GM23338 (cell line): Measurements from ENCODE around the gene SLC25A22. TPM values are rescaled to one million over a fixed set of nuclear protein-coding genes. Genes with fewer than 3 reads are reported as not detected.
A peak's percentile ranks its signal among the peaks of the same experiment; 100 is the strongest.

Source experiments
- ATAC-seq: fragments of 200-7000 bp; cut with Tn5 transposase; 3 replicates; pipeline ENCODE4 v1.9.1; 2020
- DNase-seq: peaks from one replicate; pipeline ENCODE4 v3.0.0-alpha.2; 2015; ENCODE audit warnings: low spot score
- H2AFZ ChIP-seq: fragments of 200-600 bp; sonication (generic); 2 replicates; pipeline ENCODE4 v1.8.0; 2016; ENCODE audit warnings: antibody characterized with exemption, mild to moderate bottlenecking, moderate library complexity
- H3F3A ChIP-seq: fragments of 200-600 bp; sonication (generic); replicated peaks from 2 replicates; pipeline ENCODE4 v1.8.0; 2017; ENCODE audit warnings: antibody characterized with exemption, mixed run types, low read depth
- H3K27ac ChIP-seq: fragments of 200-600 bp; sonication (generic); 2 replicates; pipeline ENCODE4 v1.6.1; 2016; ENCODE audit warnings: low read depth
- H3K27me3 ChIP-seq: fragments of 200-600 bp; sonication (generic); 2 replicates; pipeline ENCODE4 v1.8.0; 2016; ENCODE audit warnings: mild to moderate bottlenecking, mixed run types, moderate library complexity; ENCODE audit not compliant: insufficient read depth
- H3K36me3 ChIP-seq: fragments of 200-600 bp; sonication (generic); 2 replicates; pipeline ENCODE4 v1.8.0; 2016; ENCODE audit warnings: mild to moderate bottlenecking; ENCODE audit not compliant: insufficient read depth
- H3K4me1 ChIP-seq: fragments of 200-600 bp; sonication (generic); 2 replicates; pipeline ENCODE4 v1.8.0; 2016; ENCODE audit warnings: mild to moderate bottlenecking, moderate library complexity; ENCODE audit not compliant: insufficient read depth
- H3K4me2 ChIP-seq: fragments of 200-600 bp; sonication (generic); 2 replicates; pipeline ENCODE4 v1.7.1; 2017; ENCODE audit warnings: mixed run types
- H3K4me3 ChIP-seq: fragments of 200-600 bp; sonication (generic); 2 replicates; pipeline ENCODE4 v1.6.1; 2016; ENCODE audit warnings: mixed run types
- H3K79me2 ChIP-seq: fragments of 200-600 bp; sonication (generic); replicated peaks from 2 replicates; pipeline ENCODE4 v1.8.0; 2017; ENCODE audit warnings: mild to moderate bottlenecking; ENCODE audit not compliant: insufficient read depth
- H3K9me2 ChIP-seq: fragments of 200-600 bp; sonication (generic); 2 replicates; pipeline ENCODE4 v1.8.0; 2017; ENCODE audit not compliant: insufficient read depth
- H4K20me1 ChIP-seq: fragments of 200-600 bp; sonication (generic); replicated peaks from 2 replicates; pipeline ENCODE4 v1.8.0; 2017; ENCODE audit warnings: mild to moderate bottlenecking; ENCODE audit not compliant: insufficient read depth
- H3K27ac Mint-ChIP-seq: 2 replicates; pipeline ENCODE4 v1.8.0; 2020; ENCODE audit warnings: inconsistent platforms, mild to moderate bottlenecking, moderate library complexity, mixed read lengths
- H3K27me3 Mint-ChIP-seq: 3 replicates; pipeline ENCODE4 v1.8.0; 2022; ENCODE audit warnings: low read depth, mild to moderate bottlenecking, moderate library complexity, mixed read lengths, inconsistent platforms; ENCODE audit not compliant: insufficient read depth, poor library complexity
- H3K36me3 Mint-ChIP-seq: 3 replicates; pipeline ENCODE4 v1.8.0; 2021; ENCODE audit warnings: low read depth, mild to moderate bottlenecking, inconsistent platforms, moderate library complexity, mixed read lengths
- H3K4me1 Mint-ChIP-seq: 3 replicates; pipeline ENCODE4 v1.8.0; 2020; ENCODE audit warnings: mild to moderate bottlenecking, inconsistent platforms, mixed read lengths
- H3K4me3 Mint-ChIP-seq: 3 replicates; pipeline ENCODE4 v1.8.0; 2021; ENCODE audit warnings: moderate library complexity, mild to moderate bottlenecking, inconsistent platforms, mixed read lengths
- H3K9me3 Mint-ChIP-seq: 3 replicates; pipeline ENCODE4 v1.8.0; 2020; ENCODE audit warnings: moderate library complexity, mild to moderate bottlenecking, inconsistent platforms, mixed read lengths
- EZH2phosphoT487 ChIP-seq: fragments of 200-600 bp; sonication (generic); IDR thresholded peaks from one replicate; pipeline ENCODE4 v1.8.1; 2018; ENCODE audit warnings: antibody characterized with exemption; ENCODE audit not compliant: unreplicated experiment
- NANOG ChIP-seq: IDR thresholded peaks from 2 replicates; pipeline ENCODE4 v1.6.1; 2016; ENCODE audit warnings: antibody characterized with exemption, borderline replicate concordance
- POLR2AphosphoS5 ChIP-seq: IDR thresholded peaks from 2 replicates; pipeline ENCODE4 v1.6.1; 2016; ENCODE audit warnings: antibody characterized with exemption, low read depth
- STAT1 ChIP-seq: IDR thresholded peaks from one replicate; pipeline ENCODE4 v1.6.1; 2016; ENCODE audit warnings: antibody characterized with exemption; ENCODE audit not compliant: unreplicated experiment
- ZNF331 ChIP-seq: fragments of 250-450 bp; sonication (Bioruptor Pico); IDR thresholded peaks from 2 replicates; pipeline ENCODE4 v1.5.0; 2020; ENCODE audit warnings: low read depth, mild to moderate bottlenecking, moderate library complexity
- ZNF462 ChIP-seq: fragments of 250-450 bp; sonication (Bioruptor Pico); IDR thresholded peaks from 2 replicates; pipeline ENCODE4 v1.5.0; 2020; ENCODE audit warnings: mild to moderate bottlenecking, moderate library complexity
- polyA plus RNA-seq: library from polyadenylated mRNA; unstranded; fragments of >200 nt; fragmentation: Nextera tagmentation; extraction: Ambion mirVana; gene quantifications from 2 replicates; pipeline ENCODE4 v1.2.1, GENCODE V29; 2016
- total RNA-seq: library from RNA; depleted of rRNA; stranded (reverse); fragments of >200 nt; shearing (Covaris generic); gene quantifications from 2 replicates; pipeline ENCODE4 v1.2.3, GENCODE V29; 2014
- TF ChIP-seq, protein P1 (sequence below), 2 experiments: fragments of 200-600 bp in 1 of 2; sonication (generic) in 1 of 2; conservative IDR thresholded peaks; 2 replicates each; pipeline versions ENCODE4 v1.5.1 to v1.6.1; 2016 to 2017; ENCODE audit warnings: antibody characterized with exemption in 2 of 2, low read depth in 2 of 2, mild to moderate bottlenecking in 2 of 2, moderate library complexity in 1 of 2

The SLC25A22 gene
- total and polyA plus RNA-seq, 2 experiments from 2014 or later, result 21.0 to 46.4 TPM

- no peak for TF ChIP-seq ZNF462 (CRISPR knock-in tag)
Measured at GRCh38 chr11:782264-783174, 15.6 kb downstream of the SLC25A22 start (continued).

GRCh38 chr11:779955-780532, 18.0 kb downstream of the SLC25A22 start:
- no peaks in the 10 kb centered on the region for H3K27me3 ChIP-seq
- peaks cover 12% of the 10 kb centered on the region for H3F3A ChIP-seq
- peaks cover 21% of the 10 kb centered on the region for H3K36me3 Mint-ChIP-seq
- H3K36me3 ChIP-seq, result no peaks in the 10 kb centered on the region
- ATAC-seq (no peak), DNase-seq (no peak)
- no peak overlapping the region for H3K4me3 Mint-ChIP-seq
- H3K4me1 ChIP-seq, result peaks cover 24% of the 10 kb centered on the region
- H4K20me1 ChIP-seq, result peaks cover 19% of the 10 kb centered on the region
- H3K27me3 Mint-ChIP-seq, result peaks cover 19% of the 10 kb centered on the region
- no peak overlapping the region for H2AFZ ChIP-seq
- no peak overlapping the region for H3K4me2 ChIP-seq
- no peaks in the 10 kb centered on the region for H3K9me3 Mint-ChIP-seq
- TF ChIP-seq EZH2phosphoT487 (no peak), STAT1 (no peak), NANOG (no peak), ZNF331 (CRISPR knock-in tag) (no peak), POLR2AphosphoS5 (peak; percentile 40; the same call in 1 of the 2 replicates)
- TF ChIP-seq, protein P1, sequence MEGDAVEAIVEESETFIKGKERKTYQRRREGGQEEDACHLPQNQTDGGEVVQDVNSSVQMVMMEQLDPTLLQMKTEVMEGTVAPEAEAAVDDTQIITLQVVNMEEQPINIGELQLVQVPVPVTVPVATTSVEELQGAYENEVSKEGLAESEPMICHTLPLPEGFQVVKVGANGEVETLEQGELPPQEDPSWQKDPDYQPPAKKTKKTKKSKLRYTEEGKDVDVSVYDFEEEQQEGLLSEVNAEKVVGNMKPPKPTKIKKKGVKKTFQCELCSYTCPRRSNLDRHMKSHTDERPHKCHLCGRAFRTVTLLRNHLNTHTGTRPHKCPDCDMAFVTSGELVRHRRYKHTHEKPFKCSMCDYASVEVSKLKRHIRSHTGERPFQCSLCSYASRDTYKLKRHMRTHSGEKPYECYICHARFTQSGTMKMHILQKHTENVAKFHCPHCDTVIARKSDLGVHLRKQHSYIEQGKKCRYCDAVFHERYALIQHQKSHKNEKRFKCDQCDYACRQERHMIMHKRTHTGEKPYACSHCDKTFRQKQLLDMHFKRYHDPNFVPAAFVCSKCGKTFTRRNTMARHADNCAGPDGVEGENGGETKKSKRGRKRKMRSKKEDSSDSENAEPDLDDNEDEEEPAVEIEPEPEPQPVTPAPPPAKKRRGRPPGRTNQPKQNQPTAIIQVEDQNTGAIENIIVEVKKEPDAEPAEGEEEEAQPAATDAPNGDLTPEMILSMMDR (conservative IDR thresholded peaks at IDR 0.05; ENCODE audit: low read depth in 2 of 2), result no peak
- no peak overlapping the region for H3K4me3 ChIP-seq
- H3K27ac ChIP-seq, result no peak overlapping the region
- H3K9me2 ChIP-seq, result no peaks in the 10 kb centered on the region
- H3K79me2 ChIP-seq, result peaks cover 25% of the 10 kb centered on the region
- H3K27ac Mint-ChIP-seq, result no peak overlapping the region
- peaks cover 35% of the 10 kb centered on the region for H3K4me1 Mint-ChIP-seq
